Left lung (tissue), 10 donors: ENCODE measurements around the gene COBL. TPM values are rescaled to one million over a fixed set of nuclear protein-coding genes. Genes with fewer than 3 reads are reported as not detected.
A peak's percentile ranks its signal among the peaks of the same experiment; 100 is the strongest.

ENCODE experiments used
- ATAC-seq: fragments of 200-7000 bp; cut with Tn5 transposase; one replicate; pipeline ENCODE4 v1.9.1; 2020; ENCODE audit warnings: moderate library complexity
- DNase-seq, 4 donors: peaks; one replicate each; pipeline ENCODE4 v3.0.0-alpha.2; 2013 to 2020
- H3K27ac ChIP-seq, 2 donors: fragments of 200-600 bp; sonication (generic) in 1 of 2; one replicate each; pipeline versions ENCODE4 v1.5.0 to v1.8.0; 2020 to 2021
- H3K27me3 ChIP-seq, 2 donors: fragments of 200-600 bp; sonication (generic) in 1 of 2; one replicate each; pipeline versions ENCODE4 v1.5.0 to v1.8.0; 2020 to 2021
- H3K36me3 ChIP-seq, 2 donors: fragments of 200-600 bp; sonication (generic) in 1 of 2; one replicate each; pipeline versions ENCODE4 v1.5.0 to v1.8.0; 2020 to 2021
- H3K4me1 ChIP-seq, 2 donors: fragments of 200-600 bp; one replicate each; pipeline ENCODE4 v1.8.0; 2021
- H3K4me3 ChIP-seq, 2 donors: fragments of 200-600 bp; sonication (generic) in 1 of 2; one replicate each; pipeline versions ENCODE4 v1.5.0 to v1.8.0; 2020 to 2021; ENCODE audit warnings: mild to moderate bottlenecking in 1 of 2
- H3K9me3 ChIP-seq, 2 donors: fragments of 200-600 bp; sonication (generic) in 1 of 2; one replicate each; pipeline versions ENCODE4 v1.5.0 to v1.8.0; 2020 to 2021
- intact Hi-C, 2 donors: fragments of 100-400 bp; cut with DNase I; formaldehyde crosslinking; loops; one replicate each; pipeline versions ENCODE4 v1.11.2 to v1.14.2; 2022
- polyA plus RNA-seq, 6 donors: library from polyadenylated mRNA; unstranded; fragments of 120-200 nt; gene quantifications; one replicate each; pipeline ENCODE4 v1.2.1, GENCODE V29; 2013; ENCODE audit not compliant: insufficient read length in 6 of 6
- total RNA-seq, 2 donors: library from RNA; stranded (reverse); fragmentation: NEBNext Ultra II Directional; extraction: Animal tissue kit (Norgen Biotek cat#: 25700); gene quantifications; one replicate each; pipeline ENCODE4 v1.2.1, GENCODE V29; 2021
- TF ChIP-seq, protein P1 (sequence below), 2 donors: fragments of 200-600 bp; sonication (generic) in 1 of 2; IDR thresholded peaks; one replicate each; pipeline versions ENCODE4 v1.5.0 to v1.8.0; 2021; ENCODE audit warnings: antibody characterized with exemption in 2 of 2
- donor health status: DM: no; HTN: yes; CAD: no.
- donor health status: DM: no; HTN: no; CAD: no.

Gene COBL
- total and polyA plus RNA-seq, 8 donors = 3.6 to 36.1 (median 6.4) TPM

- peaks cover 15 to 20% of the 10 kb centered on the region in 2 donors for H3K4me1 ChIP-seq
- DNase-seq (no peak), ATAC-seq (no peak)
- no peak overlapping the region for H3K4me3 ChIP-seq
- H3K27me3 ChIP-seq = no peaks in the 10 kb centered on the region
- no peak overlapping the region for H3K27ac ChIP-seq
- no peaks in the 10 kb centered on the region for H3K36me3 ChIP-seq
- intact Hi-C loops = no loop called here
- TF ChIP-seq, protein P1, sequence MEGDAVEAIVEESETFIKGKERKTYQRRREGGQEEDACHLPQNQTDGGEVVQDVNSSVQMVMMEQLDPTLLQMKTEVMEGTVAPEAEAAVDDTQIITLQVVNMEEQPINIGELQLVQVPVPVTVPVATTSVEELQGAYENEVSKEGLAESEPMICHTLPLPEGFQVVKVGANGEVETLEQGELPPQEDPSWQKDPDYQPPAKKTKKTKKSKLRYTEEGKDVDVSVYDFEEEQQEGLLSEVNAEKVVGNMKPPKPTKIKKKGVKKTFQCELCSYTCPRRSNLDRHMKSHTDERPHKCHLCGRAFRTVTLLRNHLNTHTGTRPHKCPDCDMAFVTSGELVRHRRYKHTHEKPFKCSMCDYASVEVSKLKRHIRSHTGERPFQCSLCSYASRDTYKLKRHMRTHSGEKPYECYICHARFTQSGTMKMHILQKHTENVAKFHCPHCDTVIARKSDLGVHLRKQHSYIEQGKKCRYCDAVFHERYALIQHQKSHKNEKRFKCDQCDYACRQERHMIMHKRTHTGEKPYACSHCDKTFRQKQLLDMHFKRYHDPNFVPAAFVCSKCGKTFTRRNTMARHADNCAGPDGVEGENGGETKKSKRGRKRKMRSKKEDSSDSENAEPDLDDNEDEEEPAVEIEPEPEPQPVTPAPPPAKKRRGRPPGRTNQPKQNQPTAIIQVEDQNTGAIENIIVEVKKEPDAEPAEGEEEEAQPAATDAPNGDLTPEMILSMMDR (IDR thresholded peaks at IDR 0.05) = no peak
- no peaks in the 10 kb centered on the region for H3K9me3 ChIP-seq
These were observed 245.2 kb downstream of the COBL start for GRCh38 chr7:51071427-51071826.

GRCh38 chr7:51070151-51070550 lies 246.5 kb downstream of the COBL start:
- H3K27me3 ChIP-seq = no peaks in the 10 kb centered on the region
- H3K9me3 ChIP-seq = no peaks in the 10 kb centered on the region
- intact Hi-C loops = no loop called here
- H3K4me3 ChIP-seq = no peak overlapping the region
- H3K4me1 ChIP-seq = peaks cover 15 to 20% of the 10 kb centered on the region in 2 donors
- no peak for DNase-seq
- H3K27ac ChIP-seq = peak overlapping the region in 1 of 2 donors; percentile 1
- H3K36me3 ChIP-seq = no peaks in the 10 kb centered on the region
- peak; percentile 49 for ATAC-seq
- TF ChIP-seq, protein P1 (IDR thresholded peaks at IDR 0.05) = no peak

- intact Hi-C loops = no loop called here
- no peaks in the 10 kb centered on the region for H3K27me3 ChIP-seq
- peak; percentile 26 for ATAC-seq
- no peaks in the 10 kb centered on the region for H3K36me3 ChIP-seq
- H3K4me1 ChIP-seq = peaks cover 15 to 20% of the 10 kb centered on the region in 2 donors
- H3K4me3 ChIP-seq = no peak overlapping the region
- peak overlapping the region in 1 of 2 donors; percentile 1 for H3K27ac ChIP-seq
- no peaks in the 10 kb centered on the region for H3K9me3 ChIP-seq
- no peak for DNase-seq
- TF ChIP-seq, protein P1 (IDR thresholded peaks at IDR 0.05) = no peak
These were observed 247.1 kb downstream of the COBL start for GRCh38 chr7:51069411-51070083.

DNA sequence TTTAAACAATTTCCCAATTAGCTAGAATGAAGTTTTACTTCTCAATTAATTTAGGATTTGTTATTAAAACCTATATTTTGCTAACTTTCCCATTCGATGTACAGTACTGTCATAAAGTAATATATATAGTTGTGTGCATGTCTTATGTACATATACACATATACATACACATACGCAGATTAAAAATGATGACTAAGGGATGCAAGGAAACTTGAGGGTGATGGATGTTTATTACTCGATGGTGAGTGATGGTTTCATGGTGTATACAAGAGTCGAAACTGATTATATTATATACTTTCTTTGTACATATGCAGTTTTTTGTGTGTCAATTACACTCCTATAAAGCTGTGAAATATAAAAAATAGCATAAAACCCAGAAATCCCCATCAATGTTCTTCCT lies 248.2 kb downstream of the COBL start:
- ATAC-seq (no peak), DNase-seq (no peak)
- H3K4me3 ChIP-seq = no peak overlapping the region
- no peak overlapping the region for H3K27ac ChIP-seq
- no peaks in the 10 kb centered on the region for H3K27me3 ChIP-seq
- H3K9me3 ChIP-seq = no peaks in the 10 kb centered on the region
- TF ChIP-seq, protein P1 (IDR thresholded peaks at IDR 0.05) = no peak
- no peaks in the 10 kb centered on the region for H3K36me3 ChIP-seq
- intact Hi-C loops = no loop called here
- H3K4me1 ChIP-seq = peaks cover 15 to 20% of the 10 kb centered on the region in 2 donors

DNA sequence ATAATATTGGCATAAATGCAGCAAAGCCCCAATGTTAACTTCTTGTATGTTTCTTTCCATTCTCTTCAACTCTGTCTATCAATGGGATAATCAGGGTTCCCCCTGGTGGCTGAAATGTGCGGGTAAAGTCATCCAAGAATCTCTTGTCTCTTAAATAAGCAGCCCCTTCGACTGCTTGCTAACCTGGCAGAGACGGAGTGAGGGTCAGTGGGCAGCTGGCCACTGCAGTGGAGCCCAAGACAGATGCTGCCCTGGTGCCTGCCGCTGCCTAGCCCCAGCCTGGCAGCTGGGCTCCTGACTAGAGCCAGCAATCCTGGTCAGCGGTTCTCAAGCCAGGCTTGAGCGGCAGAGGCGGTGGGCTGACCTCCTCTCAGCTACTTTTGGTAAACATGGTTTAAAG lies 248.9 kb downstream of the COBL start:
- Histone ChIP-seq H3K27me3 (no peaks in the 10 kb centered on the region), H3K27ac (no peak overlapping the region), H3K36me3 (no peaks in the 10 kb centered on the region), H3K4me3 (no peak overlapping the region), H3K9me3 (no peaks in the 10 kb centered on the region), H3K4me1 (peaks cover 15 to 20% of the 10 kb centered on the region in 2 donors)
- DNase-seq (peak in 2 of 4 donors; percentile 56 to 65), ATAC-seq (peak; percentile 66)
- TF ChIP-seq, protein P1 (IDR thresholded peaks at IDR 0.05) = peak; percentile 65 to 76
- intact Hi-C loops = no loop called here
